Measurements from ENCODE around the gene NAA60. TPM values are rescaled to one million over a fixed set of nuclear protein-coding genes. Genes with fewer than 3 reads are reported as not detected.

The NAA60 gene
- total and polyA plus RNA-seq, 9 of the 15 experiments (the other 6 are each of a cell fraction or from before 2014, with no cell fraction given), result 2.1 to 49.4 (median 10.3) TPM

DNA sequence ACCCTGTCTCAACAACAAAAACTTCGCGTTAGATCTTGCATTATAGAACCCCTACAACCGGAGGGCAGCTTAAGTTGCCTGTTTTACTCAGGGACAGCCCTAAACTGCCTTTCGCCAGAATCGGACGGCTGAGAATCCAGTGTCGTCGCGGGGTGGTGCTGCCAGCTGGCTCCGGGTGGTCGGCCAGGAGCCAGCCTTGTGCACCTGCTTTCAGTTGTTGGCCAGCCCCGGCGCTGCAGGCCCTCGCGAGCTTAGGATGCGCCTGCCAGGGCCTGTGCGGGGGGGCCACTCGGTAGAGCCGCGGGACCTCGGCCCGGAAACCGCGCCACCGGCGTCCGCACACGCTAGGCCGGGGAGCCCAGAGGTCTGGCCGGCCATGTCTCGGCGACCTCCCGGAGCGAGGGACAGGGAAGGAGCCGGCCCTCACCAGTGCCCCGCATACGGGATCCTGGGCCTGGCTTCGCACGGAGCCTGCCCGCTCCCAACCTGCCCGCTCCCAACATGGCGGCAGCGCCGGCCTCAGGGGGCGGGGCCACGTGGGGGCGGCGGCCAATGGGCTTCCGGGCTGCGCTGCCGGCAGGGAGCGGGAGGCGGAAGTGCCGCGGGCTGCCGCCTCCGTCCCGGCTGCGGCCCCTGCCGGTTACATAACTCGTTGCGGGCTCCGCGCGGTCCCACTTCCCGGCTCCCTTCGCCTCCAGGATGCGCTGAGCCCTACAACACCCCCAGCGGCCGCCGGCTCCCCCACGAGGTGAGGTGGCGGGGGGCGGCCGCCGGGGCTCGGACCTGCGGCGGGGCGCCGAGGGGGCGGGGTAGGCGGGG is 14.2 kb downstream of the NAA60 start (continued):
- TF ChIP-seq, protein P1, sequence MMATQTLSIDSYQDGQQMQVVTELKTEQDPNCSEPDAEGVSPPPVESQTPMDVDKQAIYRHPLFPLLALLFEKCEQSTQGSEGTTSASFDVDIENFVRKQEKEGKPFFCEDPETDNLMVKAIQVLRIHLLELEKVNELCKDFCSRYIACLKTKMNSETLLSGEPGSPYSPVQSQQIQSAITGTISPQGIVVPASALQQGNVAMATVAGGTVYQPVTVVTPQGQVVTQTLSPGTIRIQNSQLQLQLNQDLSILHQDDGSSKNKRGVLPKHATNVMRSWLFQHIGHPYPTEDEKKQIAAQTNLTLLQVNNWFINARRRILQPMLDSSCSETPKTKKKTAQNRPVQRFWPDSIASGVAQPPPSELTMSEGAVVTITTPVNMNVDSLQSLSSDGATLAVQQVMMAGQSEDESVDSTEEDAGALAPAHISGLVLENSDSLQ (IDR thresholded peaks at IDR 0.05), result no peak
- TF ChIP-seq MTA2 (IDR thresholded peaks at IDR 0.05; ENCODE audit: low read depth) (no peak), MCM7 (IDR thresholded peaks at IDR 0.05) (no peak), PRMT5 (CRISPR knock-in tag; IDR thresholded peaks at IDR 0.05) (no peak), ZNF57 (CRISPR knock-in tag; IDR thresholded peaks at IDR 0.05) (no peak), U2AF1 (optimal IDR thresholded peaks at IDR 0.05; ENCODE audit: low read depth, low read length) (peak; percentile 82), SRSF1 (IDR thresholded peaks at IDR 0.05; ENCODE audit: low read depth, low read length) (no peak), SMAD2 (IDR thresholded peaks at IDR 0.05; ENCODE audit: low read depth, low read length) (no peak), SRSF3 (IDR thresholded peaks at IDR 0.05; ENCODE audit: insufficient read depth, low read length) (no peak), POLR2H (tag; IDR thresholded peaks at IDR 0.05; ENCODE audit: low read depth) (peak; percentile 80), ZNF431 (CRISPR knock-in tag; IDR thresholded peaks at IDR 0.05) (peak; percentile 59; the same call in 1 of the 2 replicates), PRPF4 (IDR thresholded peaks at IDR 0.05; ENCODE audit: insufficient read depth, low read depth, low read length, poor library complexity, severe bottlenecking) (no peak)
- TF ChIP-seq, protein P2, sequence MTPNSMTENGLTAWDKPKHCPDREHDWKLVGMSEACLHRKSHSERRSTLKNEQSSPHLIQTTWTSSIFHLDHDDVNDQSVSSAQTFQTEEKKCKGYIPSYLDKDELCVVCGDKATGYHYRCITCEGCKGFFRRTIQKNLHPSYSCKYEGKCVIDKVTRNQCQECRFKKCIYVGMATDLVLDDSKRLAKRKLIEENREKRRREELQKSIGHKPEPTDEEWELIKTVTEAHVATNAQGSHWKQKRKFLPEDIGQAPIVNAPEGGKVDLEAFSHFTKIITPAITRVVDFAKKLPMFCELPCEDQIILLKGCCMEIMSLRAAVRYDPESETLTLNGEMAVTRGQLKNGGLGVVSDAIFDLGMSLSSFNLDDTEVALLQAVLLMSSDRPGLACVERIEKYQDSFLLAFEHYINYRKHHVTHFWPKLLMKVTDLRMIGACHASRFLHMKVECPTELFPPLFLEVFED (CRISPR knock-in tag; conservative IDR thresholded peaks at IDR 0.05), result no peak
- TF ChIP-seq, protein P3, sequence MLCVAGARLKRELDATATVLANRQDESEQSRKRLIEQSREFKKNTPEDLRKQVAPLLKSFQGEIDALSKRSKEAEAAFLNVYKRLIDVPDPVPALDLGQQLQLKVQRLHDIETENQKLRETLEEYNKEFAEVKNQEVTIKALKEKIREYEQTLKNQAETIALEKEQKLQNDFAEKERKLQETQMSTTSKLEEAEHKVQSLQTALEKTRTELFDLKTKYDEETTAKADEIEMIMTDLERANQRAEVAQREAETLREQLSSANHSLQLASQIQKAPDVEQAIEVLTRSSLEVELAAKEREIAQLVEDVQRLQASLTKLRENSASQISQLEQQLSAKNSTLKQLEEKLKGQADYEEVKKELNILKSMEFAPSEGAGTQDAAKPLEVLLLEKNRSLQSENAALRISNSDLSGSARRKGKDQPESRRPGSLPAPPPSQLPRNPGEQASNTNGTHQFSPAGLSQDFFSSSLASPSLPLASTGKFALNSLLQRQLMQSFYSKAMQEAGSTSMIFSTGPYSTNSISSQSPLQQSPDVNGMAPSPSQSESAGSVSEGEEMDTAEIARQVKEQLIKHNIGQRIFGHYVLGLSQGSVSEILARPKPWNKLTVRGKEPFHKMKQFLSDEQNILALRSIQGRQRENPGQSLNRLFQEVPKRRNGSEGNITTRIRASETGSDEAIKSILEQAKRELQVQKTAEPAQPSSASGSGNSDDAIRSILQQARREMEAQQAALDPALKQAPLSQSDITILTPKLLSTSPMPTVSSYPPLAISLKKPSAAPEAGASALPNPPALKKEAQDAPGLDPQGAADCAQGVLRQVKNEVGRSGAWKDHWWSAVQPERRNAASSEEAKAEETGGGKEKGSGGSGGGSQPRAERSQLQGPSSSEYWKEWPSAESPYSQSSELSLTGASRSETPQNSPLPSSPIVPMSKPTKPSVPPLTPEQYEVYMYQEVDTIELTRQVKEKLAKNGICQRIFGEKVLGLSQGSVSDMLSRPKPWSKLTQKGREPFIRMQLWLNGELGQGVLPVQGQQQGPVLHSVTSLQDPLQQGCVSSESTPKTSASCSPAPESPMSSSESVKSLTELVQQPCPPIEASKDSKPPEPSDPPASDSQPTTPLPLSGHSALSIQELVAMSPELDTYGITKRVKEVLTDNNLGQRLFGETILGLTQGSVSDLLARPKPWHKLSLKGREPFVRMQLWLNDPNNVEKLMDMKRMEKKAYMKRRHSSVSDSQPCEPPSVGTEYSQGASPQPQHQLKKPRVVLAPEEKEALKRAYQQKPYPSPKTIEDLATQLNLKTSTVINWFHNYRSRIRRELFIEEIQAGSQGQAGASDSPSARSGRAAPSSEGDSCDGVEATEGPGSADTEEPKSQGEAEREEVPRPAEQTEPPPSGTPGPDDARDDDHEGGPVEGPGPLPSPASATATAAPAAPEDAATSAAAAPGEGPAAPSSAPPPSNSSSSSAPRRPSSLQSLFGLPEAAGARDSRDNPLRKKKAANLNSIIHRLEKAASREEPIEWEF (CRISPR knock-in tag; IDR thresholded peaks at IDR 0.05), result no peak
- TF ChIP-seq, protein P4, sequence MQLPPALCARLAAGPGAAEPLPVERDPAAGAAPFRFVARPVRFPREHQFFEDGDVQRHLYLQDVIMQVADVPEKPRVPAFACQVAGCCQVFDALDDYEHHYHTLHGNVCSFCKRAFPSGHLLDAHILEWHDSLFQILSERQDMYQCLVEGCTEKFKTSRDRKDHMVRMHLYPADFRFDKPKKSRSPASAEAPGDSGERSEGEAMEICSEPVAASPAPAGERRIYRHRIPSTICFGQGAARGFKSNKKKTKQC (CRISPR knock-in tag; IDR thresholded peaks at IDR 0.05), result peak; percentile 94
- TF ChIP-seq, protein P5, sequence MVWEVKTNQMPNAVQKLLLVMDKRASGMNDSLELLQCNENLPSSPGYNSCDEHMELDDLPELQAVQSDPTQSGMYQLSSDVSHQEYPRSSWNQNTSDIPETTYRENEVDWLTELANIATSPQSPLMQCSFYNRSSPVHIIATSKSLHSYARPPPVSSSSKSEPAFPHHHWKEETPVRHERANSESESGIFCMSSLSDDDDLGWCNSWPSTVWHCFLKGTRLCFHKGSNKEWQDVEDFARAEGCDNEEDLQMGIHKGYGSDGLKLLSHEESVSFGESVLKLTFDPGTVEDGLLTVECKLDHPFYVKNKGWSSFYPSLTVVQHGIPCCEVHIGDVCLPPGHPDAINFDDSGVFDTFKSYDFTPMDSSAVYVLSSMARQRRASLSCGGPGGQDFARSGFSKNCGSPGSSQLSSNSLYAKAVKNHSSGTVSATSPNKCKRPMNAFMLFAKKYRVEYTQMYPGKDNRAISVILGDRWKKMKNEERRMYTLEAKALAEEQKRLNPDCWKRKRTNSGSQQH (CRISPR knock-in tag; IDR thresholded peaks at IDR 0.05), result no peak
- TF ChIP-seq, protein P6, sequence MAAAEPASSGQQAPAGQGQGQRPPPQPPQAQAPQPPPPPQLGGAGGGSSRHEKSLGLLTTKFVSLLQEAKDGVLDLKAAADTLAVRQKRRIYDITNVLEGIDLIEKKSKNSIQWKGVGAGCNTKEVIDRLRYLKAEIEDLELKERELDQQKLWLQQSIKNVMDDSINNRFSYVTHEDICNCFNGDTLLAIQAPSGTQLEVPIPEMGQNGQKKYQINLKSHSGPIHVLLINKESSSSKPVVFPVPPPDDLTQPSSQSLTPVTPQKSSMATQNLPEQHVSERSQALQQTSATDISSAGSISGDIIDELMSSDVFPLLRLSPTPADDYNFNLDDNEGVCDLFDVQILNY (CRISPR knock-in tag; IDR thresholded peaks at IDR 0.05), result no peak
